ENCODE results near the gene POU6F2.
"Not testable (repeated sequence)": the region's sequence is repeated elsewhere in the genome, so short reads cannot be mapped to it uniquely, and the experiment has no call there.

POU6F2 gene

DNA sequence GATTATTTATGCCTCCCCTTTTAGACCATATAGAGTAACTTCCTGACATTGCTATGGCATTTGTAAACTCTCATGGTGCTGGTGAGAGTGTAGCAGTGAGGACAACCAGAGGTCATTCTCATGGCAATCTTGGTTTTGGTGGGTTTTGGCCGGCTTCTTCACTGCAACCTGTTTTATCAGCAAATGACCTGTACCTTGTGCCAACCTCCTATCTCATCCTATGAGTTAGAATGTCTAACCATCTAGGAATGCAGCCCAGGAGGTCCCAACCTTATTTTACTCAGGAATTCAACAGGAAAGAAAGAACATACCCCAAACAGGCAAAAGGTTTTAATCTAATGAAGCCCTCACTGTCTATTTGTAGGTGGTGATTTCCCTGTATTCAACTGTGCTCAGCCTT lies 383.1 kb downstream of the POU6F2 start:
- no peak for DNase-seq

DNA sequence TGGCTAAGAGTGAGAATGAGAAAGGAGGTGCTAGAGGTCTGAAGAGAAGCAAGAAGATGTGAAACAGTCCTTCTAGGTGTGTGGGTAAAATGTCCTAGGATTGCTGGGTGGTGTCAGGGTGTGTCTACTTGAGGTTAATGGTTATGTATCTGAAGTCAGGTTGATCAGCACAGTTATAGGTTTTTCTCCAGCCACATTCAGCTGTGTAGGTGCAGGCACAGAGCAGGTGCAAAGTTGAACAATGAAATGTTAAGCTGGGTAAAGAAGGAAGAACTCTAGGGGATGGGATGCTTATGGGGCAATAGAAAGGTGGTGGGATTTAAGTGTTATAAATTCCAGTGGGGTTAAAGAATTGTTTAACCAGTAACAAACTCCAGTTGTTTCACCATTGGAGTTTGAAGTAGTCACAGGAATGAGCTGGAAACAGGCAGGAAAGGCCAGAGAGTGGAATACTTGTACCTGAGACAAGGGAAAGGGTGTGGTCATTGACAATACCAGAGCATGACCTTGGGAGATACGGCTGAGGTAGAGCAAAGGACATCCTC lies 388.1 kb downstream of the POU6F2 start:
- DNase-seq, result no peak

DNA sequence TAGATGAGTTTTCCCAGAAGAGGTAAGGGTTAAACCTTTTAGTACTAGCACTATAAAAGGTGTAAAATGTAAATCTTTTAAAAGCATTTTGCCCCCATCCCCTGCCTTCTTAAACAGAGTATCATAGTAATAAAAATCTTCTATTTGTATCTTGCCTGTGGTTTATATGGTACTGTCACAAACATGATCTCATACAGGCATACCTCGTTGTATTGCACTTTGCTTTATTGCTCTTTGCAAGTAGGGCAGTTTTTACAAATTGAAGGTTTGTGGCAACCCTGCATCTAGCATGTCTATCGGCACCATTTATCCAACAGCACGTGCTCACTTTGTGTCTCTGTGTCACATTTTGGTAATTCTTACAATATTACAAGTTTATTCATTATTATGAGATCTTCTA lies 389.7 kb downstream of the POU6F2 start:
- no peak for DNase-seq

DNA sequence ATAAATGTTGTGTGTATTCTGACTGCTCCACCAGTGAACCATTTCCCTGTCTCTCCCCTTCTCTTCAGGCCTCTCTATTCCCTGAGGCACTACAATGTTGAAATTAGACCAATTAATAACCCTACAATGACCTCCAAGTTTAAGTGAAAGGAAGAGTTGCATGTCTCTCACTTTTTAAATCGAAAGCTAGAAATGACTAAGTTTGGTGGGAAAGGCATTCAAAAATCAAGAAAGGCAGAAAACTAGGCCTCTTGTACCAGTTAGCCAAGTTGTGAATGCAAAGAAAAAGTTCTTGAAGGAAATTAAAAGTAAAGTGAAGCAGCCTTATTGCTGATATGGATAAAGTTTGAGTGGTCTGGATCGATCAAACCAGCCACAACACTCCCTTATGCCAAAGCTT lies 390.2 kb downstream of the POU6F2 start:
- DNase-seq, result no peak

DNA sequence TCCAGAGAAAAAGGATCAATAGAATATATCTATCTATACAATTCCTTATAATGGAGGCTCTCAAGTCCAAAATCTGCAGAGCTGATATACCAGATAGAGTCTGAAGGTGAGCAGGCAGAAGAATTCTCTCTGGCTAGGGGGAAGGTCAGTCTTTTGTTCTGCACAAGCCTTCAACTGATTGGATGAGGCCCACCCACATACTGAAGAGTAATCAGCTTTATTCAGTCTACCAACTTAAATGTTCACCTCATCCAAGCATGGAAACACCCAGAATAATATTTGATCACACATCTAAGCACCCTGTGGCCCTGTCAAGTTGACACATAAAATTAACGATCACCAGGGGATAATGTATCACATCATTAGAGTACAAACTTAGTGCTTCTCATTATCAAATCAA lies 394.7 kb downstream of the POU6F2 start:
- DNase-seq, result no peak

DNA sequence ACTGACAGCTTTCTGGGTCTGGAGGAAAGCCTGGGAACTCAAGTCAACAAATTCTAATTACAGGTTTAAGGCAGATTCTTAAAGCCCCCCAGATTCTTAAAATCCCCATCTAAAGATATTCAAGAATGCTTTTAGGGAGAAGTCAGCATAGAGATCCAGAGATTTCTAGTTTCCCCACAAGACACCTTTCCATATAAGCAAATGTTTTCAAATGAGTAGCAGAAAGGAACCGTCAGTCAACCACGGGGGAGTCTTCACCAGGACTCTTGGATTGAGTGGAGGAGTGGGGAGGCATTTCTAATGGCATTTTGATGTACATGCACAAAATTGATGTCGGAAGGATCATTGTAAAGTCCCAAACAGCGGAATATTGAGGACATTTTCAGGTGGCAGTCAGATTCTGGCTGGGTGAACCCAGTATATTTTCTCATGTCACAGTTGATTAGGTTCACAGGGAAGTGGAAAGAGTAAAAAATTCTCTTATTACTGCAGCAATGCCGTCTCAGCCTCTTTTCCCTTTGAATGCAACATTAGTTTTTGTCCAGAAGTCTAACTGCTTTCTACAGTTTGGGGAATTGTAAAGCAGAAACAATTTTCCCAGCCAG lies 396.8 kb downstream of the POU6F2 start:
- DNase-seq, result no peak

DNA sequence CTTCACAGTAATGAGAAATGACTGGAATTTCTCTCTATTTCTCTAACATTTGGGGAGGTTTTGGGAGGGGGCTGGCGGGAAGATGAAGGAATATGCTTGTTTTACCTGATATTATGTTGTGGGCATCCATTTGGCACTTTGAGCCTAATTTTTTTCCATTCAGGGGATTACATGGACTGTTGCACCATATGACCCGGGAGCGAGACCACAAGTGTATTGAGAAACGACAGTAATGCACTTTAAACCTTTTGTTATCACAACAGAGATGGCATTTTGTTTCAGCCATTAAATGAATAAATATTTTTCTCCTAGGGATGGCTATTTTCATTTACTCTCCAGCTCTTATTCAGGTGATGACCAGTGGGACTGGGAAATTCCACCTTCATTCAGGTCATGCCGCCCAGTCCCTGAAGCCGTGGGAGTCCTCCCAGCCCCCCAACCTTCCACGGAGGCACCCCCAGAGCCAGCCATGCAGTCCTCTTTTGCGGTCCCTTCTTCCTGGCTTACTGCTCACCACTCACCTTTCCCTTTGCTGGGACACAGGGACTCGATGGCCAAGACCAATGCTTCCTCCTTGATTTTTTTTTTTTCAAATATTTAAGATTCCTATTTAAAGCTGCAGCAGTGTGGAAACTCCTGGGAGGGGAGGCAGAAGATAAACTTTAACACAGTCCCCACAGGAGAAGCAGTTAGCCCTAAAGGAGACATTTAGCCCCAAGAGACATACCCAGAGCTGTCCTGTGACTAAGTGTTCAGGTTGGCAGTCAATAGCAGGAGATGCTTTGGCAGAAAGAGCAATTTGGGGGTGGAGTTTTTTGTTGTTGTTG lies 397.6 kb downstream of the POU6F2 start:
- no peak for DNase-seq

DNA sequence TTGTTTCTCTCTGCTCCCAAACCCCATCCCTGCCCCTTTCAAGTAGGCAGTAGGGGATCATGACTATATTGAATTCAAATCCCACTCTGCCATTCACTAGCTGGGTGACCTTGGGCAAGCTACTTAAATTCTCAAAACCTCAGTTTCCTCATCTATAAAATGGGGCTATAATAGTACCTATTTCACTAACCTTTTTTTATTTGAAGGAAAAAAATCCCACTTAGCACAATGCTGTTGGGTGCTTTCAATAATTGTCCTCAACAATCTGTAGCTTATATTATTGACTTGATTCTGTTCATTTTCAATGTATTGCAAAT lies 398.1 kb downstream of the POU6F2 start:
- no peak for DNase-seq

DNA sequence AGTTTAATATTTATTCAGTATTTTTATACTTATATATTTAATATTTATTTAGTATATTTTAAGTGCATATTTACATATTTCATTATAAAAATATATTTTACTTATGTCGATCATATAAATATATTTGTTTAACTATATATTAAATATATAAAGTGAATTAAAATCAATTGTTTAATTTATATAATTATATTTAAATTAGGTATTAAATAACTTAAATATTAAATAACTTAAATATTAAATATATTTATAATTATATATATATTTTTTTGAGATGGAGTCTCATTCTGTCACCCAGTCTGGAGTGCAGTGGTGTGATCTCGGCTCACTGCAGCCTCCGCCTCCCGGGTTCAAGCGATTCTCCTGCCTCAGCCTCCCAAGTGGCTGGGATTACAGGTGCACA lies 399.2 kb downstream of the POU6F2 start:
- not testable (repeated sequence) for DNase-seq

DNA sequence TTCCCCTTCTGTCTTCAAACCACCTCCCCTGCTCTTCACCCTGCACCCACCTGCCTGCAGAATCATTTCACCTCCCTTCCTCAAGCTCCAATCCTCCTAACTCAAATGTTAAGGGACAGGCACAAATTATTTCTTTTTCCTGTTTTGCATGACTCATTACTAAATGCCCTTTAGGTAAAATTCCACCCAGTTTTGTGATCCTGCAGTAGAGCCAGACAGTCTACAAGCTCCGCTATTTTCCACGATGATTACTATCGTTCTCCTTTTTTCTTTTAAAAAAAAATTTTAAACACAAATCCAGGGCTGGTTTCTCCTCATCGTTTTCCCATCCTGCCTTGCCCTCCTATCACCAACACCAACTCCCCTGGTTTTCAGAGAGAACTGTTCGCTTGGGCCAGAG lies 401.7 kb downstream of the POU6F2 start:
- no peak for DNase-seq

DNA sequence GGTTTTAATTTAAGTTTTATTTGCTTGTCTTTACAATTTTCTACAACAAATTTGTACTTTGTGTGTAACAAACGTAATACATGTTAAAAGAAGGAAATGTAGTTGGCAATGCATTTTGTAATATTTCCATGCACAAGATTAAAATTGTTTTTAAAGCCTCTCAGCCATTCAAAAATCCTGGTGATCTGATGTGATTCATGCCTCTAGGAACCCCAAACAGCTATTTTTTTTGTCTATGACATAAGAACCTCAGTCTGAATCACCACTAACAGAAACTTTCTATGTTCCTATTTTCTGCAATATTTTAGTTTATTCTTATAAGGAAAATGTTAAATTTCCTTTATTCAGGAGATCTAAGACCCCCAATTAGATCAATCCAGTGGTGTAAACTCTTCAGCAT lies 405.4 kb downstream of the POU6F2 start:
- DNase-seq, result no peak

DNA sequence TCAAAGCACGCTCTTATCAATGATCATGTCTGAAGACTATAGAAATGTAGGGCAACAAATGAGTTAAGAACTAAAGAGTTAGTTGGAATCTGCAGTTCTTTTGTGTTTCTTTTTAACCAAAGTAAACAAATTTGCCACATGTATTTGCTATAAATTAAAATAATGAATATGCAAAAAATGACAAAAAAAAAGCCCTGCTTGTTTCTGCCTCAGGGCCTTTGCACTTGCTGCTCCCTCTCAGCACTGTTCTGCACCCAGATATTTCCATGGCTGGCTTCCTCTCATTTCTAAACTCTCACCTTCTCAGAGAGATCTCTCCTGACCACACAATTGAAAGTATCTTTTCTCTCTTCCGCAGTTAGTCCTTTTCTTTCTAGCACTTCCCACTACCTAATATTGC lies 406.7 kb downstream of the POU6F2 start:
- DNase-seq, result no peak

DNA sequence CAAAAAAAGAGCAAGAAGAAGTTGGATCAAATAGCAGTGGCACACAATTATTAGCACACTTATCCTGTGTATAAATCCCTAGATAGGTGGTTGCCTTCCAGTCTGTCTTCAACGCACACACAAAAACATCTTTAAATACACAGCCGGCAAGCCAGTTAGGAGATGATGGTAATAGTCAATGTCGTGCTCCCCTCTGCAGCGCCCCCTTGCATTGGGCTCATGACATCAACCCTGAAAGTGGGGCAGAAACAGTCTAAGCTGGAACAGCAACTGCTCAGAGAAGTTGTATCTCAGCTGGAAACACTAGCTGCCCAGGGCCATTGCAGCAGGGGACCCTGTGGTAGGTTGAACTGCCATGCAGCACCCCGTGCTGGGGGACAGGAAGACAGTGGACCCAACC lies 409.0 kb downstream of the POU6F2 start:
- no peak for DNase-seq

DNA sequence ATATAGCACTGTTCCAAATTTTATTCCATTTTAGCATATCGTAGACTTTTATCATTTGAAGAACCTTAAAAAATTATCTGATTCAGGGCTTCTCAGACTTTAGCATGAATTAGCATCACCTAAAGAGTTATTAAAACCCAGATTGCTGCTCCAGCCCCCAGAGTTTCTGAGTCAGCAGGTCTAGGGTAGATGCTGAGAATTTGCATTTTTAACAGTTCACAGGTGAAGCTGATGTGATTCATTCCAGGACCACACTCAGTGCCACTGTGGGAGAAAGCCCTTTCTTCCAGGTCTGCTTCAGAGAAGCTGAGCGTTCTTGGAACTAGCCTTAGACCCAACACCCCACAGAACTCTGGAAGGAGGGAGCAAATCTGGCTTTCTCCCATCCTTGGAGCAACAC lies 414.4 kb downstream of the POU6F2 start:
- DNase-seq, result no peak

DNA sequence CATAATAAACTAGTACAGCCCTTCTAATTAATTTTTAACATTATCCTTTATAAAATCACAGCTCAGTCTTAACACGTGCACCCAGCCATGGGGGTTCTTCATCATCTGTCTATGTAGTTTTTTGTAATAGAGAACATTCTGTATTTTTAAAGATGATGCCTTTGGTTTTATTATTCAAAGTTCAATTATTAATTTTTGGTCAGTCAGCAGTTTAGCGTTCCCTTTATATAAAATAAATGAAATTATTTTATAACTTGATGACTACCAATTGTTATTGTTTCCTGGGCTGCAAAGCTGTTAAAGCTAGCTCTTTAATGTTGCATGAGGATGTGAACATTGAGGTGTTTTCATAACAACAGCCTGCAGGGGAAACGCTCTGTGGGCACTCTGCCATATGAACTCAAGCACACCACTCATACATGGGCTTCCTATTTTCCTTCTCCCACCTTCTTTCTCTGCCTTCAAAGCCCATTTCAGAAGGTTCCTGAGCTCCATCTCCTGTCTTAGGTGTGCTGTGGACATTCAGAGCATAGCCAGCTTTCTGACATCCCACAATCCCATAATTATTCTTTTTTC lies 416.5 kb downstream of the POU6F2 start:
- no peak for DNase-seq

DNA sequence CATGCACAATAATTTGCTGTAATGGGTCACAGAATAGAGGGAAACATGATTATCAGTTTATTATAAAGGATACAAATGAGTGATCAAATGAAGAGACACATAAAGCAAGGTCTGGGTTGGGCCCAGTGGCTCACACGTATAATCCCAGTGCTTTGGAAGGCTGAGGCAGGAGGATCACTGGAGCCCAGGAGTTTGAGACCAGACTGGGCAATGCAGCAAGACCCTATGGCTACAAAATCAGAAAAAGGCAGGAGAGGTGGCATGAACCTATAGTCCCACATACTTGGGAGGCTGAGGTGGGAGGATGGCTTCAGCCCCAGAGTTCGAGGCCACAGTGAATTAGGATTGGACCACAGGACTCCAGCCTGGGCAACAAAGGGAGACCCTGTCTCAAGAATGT lies 421.7 kb downstream of the POU6F2 start:
- DNase-seq, result no peak

DNA sequence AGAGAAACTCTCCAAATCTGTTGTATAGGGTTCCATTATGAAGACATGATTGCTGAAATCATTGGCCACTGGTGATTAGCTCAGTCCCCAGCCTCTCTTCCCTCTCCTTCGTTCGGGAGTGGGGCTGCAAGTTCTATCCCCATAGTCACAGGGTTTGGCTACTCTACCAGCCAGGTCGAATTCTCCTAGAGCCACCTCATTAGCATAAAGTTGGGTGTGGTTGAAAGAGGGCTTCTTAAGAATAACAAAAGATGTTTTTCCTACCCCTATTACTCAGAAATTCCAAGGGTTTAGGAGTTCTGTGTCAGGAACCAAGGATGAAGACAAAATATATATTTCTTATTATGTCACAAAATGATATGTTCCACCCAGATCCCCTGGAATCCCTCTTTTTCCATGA lies 422.3 kb downstream of the POU6F2 start:
- no peak for DNase-seq

DNA sequence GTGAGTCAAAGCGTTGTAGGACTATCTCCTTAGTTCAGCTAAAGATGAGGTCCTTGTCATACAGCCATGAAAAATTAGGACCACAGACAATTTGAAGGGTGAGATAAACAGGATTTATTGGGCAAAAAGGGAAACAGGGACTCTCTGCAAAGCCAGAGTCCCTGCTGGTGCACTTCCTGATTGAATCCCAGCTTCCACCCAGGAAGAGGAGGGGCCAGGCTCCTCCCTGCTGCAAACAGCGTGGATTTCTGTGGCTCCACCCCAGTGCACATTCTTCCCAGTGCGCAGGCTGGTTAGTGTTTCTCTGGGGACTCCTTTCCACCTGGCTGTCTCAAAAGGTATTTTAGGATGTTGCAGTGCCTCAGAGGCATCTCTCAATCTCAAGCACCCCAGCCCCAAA lies 423.1 kb downstream of the POU6F2 start:
- no peak for DNase-seq

DNA sequence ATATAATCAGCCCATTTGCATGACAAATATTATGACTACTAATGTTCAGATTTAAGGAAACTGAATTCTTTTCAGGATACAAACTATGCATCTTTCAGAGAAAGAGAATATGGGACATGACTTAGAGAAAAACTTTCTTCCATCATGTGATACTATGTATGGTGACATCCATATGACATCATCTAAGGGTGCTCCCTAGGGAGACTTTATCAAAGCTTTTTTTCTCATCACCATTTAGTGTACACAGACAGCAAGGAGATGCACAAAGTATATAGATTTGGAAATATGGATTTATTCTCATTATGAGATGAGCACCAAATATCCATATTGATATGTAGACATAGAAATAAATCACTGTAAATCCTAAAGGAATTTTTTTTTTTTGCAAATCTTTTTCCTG lies 424.3 kb downstream of the POU6F2 start:
- DNase-seq, result no peak

DNA sequence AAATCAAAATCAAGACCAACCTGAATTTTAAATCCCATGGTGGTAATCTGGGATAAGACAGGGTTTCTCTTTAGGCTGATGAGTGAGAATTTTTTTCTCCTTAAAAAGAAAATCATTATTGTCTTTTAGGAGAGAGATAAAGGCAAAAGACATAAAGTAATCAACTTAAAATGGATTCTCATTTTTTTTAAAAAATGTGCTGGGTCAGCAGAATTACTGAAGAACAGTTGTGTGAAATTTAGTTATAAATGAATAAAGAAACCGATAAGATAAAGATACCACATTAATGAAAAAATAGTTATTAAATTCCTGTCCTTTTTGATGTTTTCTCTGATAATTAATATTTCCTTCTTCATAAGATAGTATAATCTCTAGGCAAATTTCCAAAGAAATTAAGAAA lies 427.2 kb downstream of the POU6F2 start:
- DNase-seq, result no peak

DNA sequence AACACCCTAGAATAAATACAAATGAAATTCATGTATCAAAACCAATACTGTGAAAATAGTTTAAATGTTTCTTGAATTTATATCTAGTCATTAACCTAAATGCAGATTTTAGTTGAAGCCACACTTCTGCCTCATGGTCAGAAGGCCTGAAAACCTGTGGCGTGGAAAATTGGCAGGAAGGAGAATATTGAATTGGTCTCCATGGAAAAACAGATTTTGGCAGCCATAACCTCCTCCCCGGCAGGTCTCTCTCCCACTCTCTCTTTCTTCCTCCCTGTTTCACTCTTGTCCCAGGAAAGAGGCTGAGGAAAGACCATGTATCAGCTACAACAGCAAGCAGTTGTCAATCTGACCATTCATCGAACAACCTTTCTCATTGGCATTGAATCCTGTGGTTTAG lies 427.9 kb downstream of the POU6F2 start:
- no peak for DNase-seq

DNA sequence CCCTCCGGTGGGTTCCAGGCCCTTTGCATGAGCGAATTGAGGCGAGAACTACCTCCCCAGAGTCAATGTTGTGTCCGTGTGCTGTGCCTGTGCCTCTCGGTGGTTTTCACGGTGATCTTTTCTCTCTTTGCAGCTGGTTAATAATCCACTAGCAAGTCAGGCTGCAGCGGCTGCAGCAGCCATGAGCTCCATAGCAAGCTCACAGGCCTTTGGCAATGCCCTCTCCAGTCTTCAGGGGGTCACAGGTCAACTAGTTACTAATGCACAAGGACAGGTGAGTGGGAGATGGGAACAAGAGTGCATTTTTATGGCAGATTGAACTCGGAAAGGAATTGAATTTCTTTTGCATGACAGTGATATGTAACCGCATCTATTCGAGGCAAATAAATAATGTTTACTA lies 428.8 kb downstream of the POU6F2 start:
- DNase-seq, result no peak

DNA sequence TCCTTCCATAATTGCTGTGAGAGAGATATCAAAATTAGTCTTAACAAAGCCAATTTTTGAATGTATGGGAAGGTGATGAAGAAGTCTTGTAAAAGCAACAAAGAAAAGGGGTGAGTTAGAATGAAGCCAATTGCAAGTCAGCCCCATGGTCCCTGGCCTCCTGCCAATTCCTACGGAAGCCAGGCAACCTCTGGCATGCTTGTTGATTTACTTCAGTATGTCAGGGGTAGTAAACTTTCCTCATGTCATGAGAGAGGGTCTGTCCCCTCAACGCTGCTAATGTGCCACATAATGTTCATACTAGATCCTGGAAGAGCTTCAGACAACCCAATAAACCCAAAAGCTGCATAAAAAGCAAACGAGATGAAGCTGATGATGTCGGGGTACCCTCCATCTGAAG lies 429.4 kb downstream of the POU6F2 start:
- DNase-seq, result no peak

DNA sequence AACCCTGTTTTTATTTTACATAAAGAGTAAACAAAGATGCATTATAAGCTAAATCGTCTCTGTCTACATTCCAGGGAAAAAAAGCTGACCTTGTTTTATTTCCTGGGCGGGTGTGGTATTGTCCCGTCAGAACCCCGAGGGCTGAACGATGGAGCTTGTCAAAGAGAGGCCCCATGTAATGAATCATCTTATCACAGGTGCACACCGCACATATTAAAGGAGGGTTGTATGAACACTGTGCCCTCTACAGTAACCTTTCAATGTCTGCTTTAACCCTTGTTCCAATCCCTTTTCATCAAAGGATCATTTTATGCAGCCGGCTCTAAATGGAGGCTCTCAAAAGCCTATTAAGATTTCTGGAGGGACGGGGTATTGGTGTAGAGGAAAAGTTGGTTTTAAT lies 430.0 kb downstream of the POU6F2 start:
- no peak for DNase-seq

DNA sequence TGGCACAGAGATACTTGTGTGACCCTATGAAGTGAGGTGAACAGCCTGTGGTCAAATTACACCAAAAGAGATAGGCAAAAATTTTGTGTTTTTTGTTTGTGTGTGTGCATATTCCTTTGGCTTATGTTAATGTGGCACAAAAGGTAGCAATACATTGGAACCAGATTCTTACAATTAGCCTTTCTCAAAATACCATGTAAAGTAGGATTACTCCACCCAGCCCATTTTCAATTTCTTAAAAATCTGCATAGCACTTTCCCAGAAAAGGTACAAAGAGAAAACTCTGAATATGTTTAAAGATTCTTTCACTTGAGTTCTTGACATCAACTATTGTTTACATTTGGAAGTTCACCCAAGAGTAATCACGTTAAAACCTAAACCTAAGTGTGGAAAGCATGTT lies 431.2 kb downstream of the POU6F2 start:
- DNase-seq, result no peak
